ENCODE results near the gene CD22. TPM values are rescaled to one million over a fixed set of nuclear protein-coding genes. Genes with fewer than 3 reads are reported as not detected.

CD22 gene
- total and polyA plus RNA-seq, 7 donors, result 0.69 to 107 (median 3.2) TPM

DNA sequence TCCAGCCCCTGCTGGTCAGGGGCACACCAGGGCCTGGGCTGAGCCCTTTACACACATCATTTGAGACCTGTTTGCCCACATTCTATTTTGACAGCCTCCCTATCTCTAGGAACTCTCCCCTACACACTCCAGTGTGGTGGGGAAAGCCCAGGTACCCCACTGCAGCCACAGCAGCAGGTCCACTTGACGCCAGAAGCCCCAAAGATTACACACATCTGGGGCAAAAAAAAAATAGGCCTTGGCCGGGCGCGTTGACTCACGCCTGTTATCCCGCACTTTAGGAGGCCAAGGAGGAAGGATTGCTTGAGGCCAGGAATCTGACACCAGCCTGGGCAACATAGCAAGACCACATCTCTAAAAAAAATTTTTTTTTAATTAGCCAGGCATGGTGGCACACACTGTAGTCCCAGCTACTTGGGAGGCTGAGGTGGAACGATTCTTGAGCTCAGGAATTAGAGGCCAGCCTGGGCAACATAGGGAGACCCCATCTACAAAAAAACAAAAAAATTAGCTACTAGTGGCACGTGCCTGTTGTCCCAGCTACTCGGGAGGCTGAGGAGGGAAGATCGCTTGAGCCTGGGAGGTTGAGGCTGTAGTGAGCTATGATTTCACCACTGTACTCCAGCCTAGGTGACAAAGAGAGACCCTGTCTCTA is 18.0 kb upstream of the CD22 start:
- H3K4me3 ChIP-seq, result no peak overlapping the region
- no peaks in the 10 kb centered on the region for H3K4me1 ChIP-seq
- intact Hi-C loops (cut with DNase I), result no loop called here
- no peaks in the 10 kb centered on the region for H3K9me3 ChIP-seq
- no peak overlapping the region for H3K27ac ChIP-seq
- WGBS, 2 donors, result 88 to 95% methylated on average over 10 of the region's 10 CpGs
- TF ChIP-seq EP300 (IDR thresholded peaks at IDR 0.05), result no peak
- TF ChIP-seq POLR2A (IDR thresholded peaks at IDR 0.05), result no peak
- TF ChIP-seq POLR2AphosphoS5 (IDR thresholded peaks at IDR 0.05), result no peak
- TF ChIP-seq, protein P1, sequence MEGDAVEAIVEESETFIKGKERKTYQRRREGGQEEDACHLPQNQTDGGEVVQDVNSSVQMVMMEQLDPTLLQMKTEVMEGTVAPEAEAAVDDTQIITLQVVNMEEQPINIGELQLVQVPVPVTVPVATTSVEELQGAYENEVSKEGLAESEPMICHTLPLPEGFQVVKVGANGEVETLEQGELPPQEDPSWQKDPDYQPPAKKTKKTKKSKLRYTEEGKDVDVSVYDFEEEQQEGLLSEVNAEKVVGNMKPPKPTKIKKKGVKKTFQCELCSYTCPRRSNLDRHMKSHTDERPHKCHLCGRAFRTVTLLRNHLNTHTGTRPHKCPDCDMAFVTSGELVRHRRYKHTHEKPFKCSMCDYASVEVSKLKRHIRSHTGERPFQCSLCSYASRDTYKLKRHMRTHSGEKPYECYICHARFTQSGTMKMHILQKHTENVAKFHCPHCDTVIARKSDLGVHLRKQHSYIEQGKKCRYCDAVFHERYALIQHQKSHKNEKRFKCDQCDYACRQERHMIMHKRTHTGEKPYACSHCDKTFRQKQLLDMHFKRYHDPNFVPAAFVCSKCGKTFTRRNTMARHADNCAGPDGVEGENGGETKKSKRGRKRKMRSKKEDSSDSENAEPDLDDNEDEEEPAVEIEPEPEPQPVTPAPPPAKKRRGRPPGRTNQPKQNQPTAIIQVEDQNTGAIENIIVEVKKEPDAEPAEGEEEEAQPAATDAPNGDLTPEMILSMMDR (IDR thresholded peaks at IDR 0.05), result no peak
- peaks cover 0 to 36% (median 0%) of the 10 kb centered on the region in 3 donors for H3K27me3 ChIP-seq
- H3K36me3 ChIP-seq, result no peaks in the 10 kb centered on the region
- DNase-seq, result no peak

DNA sequence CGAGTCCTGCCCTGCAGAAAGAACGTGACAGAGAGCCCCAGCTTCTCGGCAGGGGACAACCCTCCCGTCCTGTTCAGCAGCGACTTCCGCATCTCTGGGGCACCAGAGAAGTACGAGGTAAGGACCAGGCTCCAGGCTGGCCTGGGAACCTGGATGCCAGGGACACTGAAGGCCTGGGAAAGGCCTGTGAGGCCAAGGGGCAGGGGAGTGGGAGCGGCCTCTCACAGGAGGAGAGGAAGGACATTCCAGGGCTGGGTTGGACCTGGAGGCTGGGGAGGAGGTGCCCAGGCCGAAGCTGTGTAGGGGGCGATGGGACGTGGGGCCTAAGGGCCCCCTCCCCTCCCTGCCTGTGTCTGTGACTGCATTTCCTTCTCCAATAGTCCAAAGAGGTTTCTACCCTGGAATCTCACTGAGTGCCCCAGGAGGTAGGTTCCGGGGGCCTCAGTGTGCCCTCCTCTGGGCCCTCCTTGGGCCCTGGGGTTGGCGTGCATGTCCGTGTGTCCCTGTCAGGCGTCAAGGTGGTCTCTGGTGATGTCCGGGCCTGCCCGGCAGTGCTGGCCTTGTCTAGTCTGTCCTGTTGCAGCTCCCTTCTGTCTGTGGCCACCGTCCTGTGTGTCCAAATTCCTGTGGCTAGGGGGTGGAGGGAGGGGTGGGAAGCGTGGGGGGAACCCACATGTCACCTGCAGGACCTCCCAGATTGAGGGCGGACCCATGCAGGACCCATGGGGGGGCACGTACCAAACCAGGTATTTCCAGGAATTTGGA is 16.9 kb upstream of the CD22 start:
- WGBS, 2 donors, result 86% methylated on average over 21 of the region's 21 CpGs
- Histone ChIP-seq H3K27me3 (peaks cover 0 to 36% (median 0%) of the 10 kb centered on the region in 3 donors), H3K36me3 (no peaks in the 10 kb centered on the region), H3K27ac (no peak overlapping the region), H3K9me3 (no peaks in the 10 kb centered on the region), H3K4me3 (no peak overlapping the region), H3K4me1 (no peaks in the 10 kb centered on the region)
- intact Hi-C loops (cut with DNase I), result no loop called here
- no peak for TF ChIP-seq POLR2A (IDR thresholded peaks at IDR 0.05)
- no peak for TF ChIP-seq POLR2AphosphoS5 (IDR thresholded peaks at IDR 0.05)
- DNase-seq, result no peak

DNA sequence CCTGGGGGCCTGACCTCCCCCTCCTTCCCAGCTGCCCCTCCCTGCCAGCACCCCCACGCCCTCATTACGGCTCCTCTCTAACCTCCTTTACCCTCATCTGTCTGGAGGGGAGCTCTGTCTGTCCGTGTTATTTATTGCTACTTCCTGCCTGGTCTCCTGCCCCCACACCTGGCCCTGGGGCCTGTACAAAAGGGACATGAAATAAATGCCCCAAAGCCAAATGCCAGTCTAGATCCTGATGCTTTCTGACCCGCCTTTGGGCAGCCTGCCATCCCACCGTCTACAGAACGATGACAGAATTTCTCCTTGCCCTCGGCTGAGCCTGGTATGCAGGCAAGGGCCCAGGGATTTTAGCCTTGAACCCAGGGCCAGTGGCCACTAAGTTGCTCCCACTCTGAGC is 15.4 kb upstream of the CD22 start:
- H3K36me3 ChIP-seq, result no peaks in the 10 kb centered on the region
- peaks cover 0 to 32% (median 0%) of the 10 kb centered on the region in 3 donors for H3K27me3 ChIP-seq
- TF ChIP-seq POLR2AphosphoS5 (IDR thresholded peaks at IDR 0.05), result no peak
- no peak for TF ChIP-seq POLR2A (IDR thresholded peaks at IDR 0.05)
- TF ChIP-seq EP300 (IDR thresholded peaks at IDR 0.05), result no peak
- TF ChIP-seq, protein P1 (IDR thresholded peaks at IDR 0.05), result no peak
- no peak for DNase-seq
- no peaks in the 10 kb centered on the region for H3K9me3 ChIP-seq
- H3K4me1 ChIP-seq, result no peaks in the 10 kb centered on the region
- no peak overlapping the region for H3K27ac ChIP-seq
- 15 to 40% methylated on average over 7 of the region's 7 CpGs for WGBS, 2 donors
- no peak overlapping the region for H3K4me3 ChIP-seq
- intact Hi-C loops (cut with DNase I), result no loop called here

DNA sequence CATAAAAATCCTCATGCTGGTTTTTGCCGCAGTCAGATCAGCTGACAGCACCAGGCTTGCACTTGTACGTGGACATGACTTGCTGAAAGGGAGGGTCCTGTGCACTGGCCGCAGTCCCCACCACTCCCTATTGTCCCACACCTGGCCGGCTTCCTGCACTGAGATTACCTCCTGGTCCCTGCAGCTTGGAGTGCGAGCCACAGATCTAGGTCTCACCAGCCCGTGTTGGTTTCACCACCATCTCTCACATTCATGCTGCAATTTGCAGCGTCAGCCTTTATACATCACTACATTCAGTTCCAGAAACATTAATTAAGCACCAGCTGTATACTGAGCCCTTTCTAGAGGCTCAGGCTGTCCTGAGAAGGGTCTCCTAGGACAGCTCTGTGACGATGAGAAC is 15.0 kb upstream of the CD22 start:
- WGBS, 2 donors, result 80 to 89% methylated on average over 8 of the region's 8 CpGs

More for the DNA sequence above, 15.0 kb upstream of the CD22 start:
- intact Hi-C loops (cut with DNase I), result no loop called here
- Histone ChIP-seq H3K27me3 (peaks cover 0 to 30% (median 0%) of the 10 kb centered on the region in 3 donors), H3K36me3 (no peaks in the 10 kb centered on the region), H3K9me3 (no peaks in the 10 kb centered on the region), H3K4me3 (no peak overlapping the region), H3K4me1 (no peaks in the 10 kb centered on the region), H3K27ac (no peak overlapping the region)
- no peak for TF ChIP-seq POLR2AphosphoS5 (IDR thresholded peaks at IDR 0.05)
- TF ChIP-seq POLR2A (IDR thresholded peaks at IDR 0.05), result no peak
- TF ChIP-seq, protein P1 (IDR thresholded peaks at IDR 0.05), result no peak
- no peak for TF ChIP-seq EP300 (IDR thresholded peaks at IDR 0.05)
- DNase-seq, result no peak

Data from sigmoid colon (tissue), 7 donors.